DND-41 (cell line): ENCODE data around the gene RAB11FIP5.
"Not testable (repeated sequence)": the region's sequence is repeated elsewhere in the genome, so short reads cannot be mapped to it uniquely, and the experiment has no call there.

Experiments used
- ATAC-seq: fragments of 200-7000 bp; cut with Tn5 transposase; 3 replicates; pipeline ENCODE4 v1.9.1; 2021; ENCODE audit warnings: low read depth; ENCODE audit not compliant: insufficient read depth
- DNase-seq: peaks from one replicate; pipeline ENCODE4 v3.0.0-alpha.2; 2020
- H2AFZ ChIP-seq: 2 replicates; pipeline ENCODE4 v1.6.0; 2012; ENCODE audit warnings: low read depth, low read length
- H3K27ac ChIP-seq: 2 replicates; pipeline ENCODE4 v1.5.1; 2012; ENCODE audit warnings: low read length, inconsistent platforms
- H3K27me3 ChIP-seq: fragments of 200-600 bp; sonication (generic); 2 replicates; pipeline ENCODE4 v1.6.0; 2012; ENCODE audit warnings: low read length, mild to moderate bottlenecking, inconsistent platforms; ENCODE audit not compliant: insufficient read depth, poor library complexity
- H3K36me3 ChIP-seq: 2 replicates; pipeline ENCODE4 v1.5.1; 2012; ENCODE audit warnings: low read length, inconsistent platforms; ENCODE audit not compliant: insufficient read depth
- H3K4me1 ChIP-seq: 2 replicates; pipeline ENCODE4 v1.5.1; 2012; ENCODE audit warnings: mild to moderate bottlenecking, low read length; ENCODE audit not compliant: insufficient read depth
- H3K4me2 ChIP-seq: 2 replicates; pipeline ENCODE4 v1.6.0; 2012; ENCODE audit warnings: mild to moderate bottlenecking, moderate library complexity, low read length, inconsistent platforms; ENCODE audit not compliant: insufficient read depth
- H3K4me3 ChIP-seq, 2 experiments: fragments of 200-600 bp in 1 of 2; shearing (Covaris generic) in 1 of 2; 2 replicates each; pipeline ENCODE4 v1.5.1; 2012 to 2016; ENCODE audit warnings: inconsistent platforms in 2 of 2, low read length in 2 of 2, mild to moderate bottlenecking in 2 of 2, low read depth in 1 of 2, moderate library complexity in 1 of 2
- H3K79me2 ChIP-seq: 2 replicates; pipeline ENCODE4 v1.6.0; 2012; ENCODE audit warnings: low read length, inconsistent platforms; ENCODE audit not compliant: insufficient read depth
- H3K9ac ChIP-seq: 2 replicates; pipeline ENCODE4 v1.6.0; 2012; ENCODE audit warnings: low read depth, mild to moderate bottlenecking, inconsistent platforms, low read length, moderate library complexity
- H3K9me3 ChIP-seq: 2 replicates; pipeline ENCODE4 v1.5.1; 2012; ENCODE audit warnings: low read length, moderate library complexity, mild to moderate bottlenecking, inconsistent platforms; ENCODE audit not compliant: insufficient read depth, severe bottlenecking
- H4K20me1 ChIP-seq: 2 replicates; pipeline ENCODE4 v1.6.0; 2012; ENCODE audit warnings: low read length; ENCODE audit not compliant: insufficient read depth
- CTCF ChIP-seq: IDR thresholded peaks from 2 replicates; pipeline ENCODE4 v1.5.1; 2012; ENCODE audit warnings: borderline replicate concordance, low read length, moderate library complexity, mild to moderate bottlenecking; ENCODE audit not compliant: poor library complexity, severe bottlenecking; ENCODE audit errors: extremely low read depth
- EZH2 ChIP-seq: IDR thresholded peaks from 3 replicates; pipeline ENCODE4 v1.6.1; 2012; ENCODE audit warnings: borderline replicate concordance, low read depth, mild to moderate bottlenecking, moderate library complexity, low read length, inconsistent platforms; ENCODE audit not compliant: severe bottlenecking

RAB11FIP5 gene

DNA sequence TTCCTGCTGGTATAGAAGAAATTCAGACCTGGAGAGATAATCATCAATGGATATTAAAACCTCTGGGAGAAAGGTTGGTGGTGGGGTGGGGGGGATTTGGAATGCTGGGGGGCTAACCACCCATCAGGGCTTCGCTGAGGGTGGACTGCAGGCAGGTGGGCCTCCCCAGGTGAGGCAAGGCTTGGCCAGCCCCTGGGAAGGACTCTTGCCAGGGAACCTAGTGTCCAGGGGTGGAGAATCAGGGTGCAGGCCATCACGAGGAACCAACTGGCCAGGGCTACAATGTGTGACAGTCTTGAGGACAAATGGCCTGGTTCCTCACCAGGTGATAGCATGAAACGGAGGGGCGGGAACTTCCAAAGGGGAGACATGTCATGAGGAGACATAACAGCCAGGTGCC, 11.8 kb downstream of the RAB11FIP5 start:
- Histone ChIP-seq H3K27me3 (peaks cover 17% of the 10 kb centered on the region), H3K9ac (no peak overlapping the region), H3K27ac (no peak overlapping the region), H3K79me2 (no peaks in the 10 kb centered on the region), H2AFZ (no peak overlapping the region), H3K4me1 (no peaks in the 10 kb centered on the region), H3K4me3 (no peak overlapping the region), H3K36me3 (no peaks in the 10 kb centered on the region), H4K20me1 (no peaks in the 10 kb centered on the region), H3K9me3 (no peaks in the 10 kb centered on the region), H3K4me2 (no peak overlapping the region)
- DNase-seq (no peak), ATAC-seq (no peak)
- TF ChIP-seq CTCF = no peak
- no peak for TF ChIP-seq EZH2

DNA sequence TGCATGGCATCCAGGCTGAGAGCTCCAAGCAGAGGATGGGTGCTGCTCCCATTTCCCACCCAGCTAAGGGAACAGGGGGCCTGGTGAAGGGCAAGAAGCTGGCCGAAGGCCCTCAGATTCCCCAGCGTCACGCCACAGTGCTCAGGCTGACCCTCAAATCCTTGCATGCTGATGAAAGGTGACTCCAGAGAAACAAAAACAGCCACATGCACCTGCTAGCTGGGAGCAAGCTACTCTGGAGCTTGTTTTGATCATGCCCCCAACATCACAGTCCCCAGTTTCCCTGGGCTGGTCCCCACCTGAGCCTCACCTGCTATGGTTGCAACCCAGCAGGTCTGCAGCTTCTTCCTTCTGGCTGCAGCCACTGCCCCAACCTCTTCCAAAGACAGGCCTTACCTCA, 13.3 kb downstream of the RAB11FIP5 start:
- no peak for DNase-seq
- H3K9ac ChIP-seq = no peak overlapping the region

GRCh38 chr2:73095910-73096309, 16.8 kb downstream of the RAB11FIP5 start:
- Histone ChIP-seq H3K9me3 (no peaks in the 10 kb centered on the region), H3K4me1 (no peaks in the 10 kb centered on the region), H3K4me2 (no peak overlapping the region), H3K9ac (no peak overlapping the region), H3K27ac (no peak overlapping the region), H3K27me3 (peaks cover 24% of the 10 kb centered on the region), H3K4me3 (no peak overlapping the region), H4K20me1 (no peaks in the 10 kb centered on the region), H2AFZ (no peak overlapping the region), H3K79me2 (no peaks in the 10 kb centered on the region), H3K36me3 (no peaks in the 10 kb centered on the region)
- ATAC-seq (no peak), DNase-seq (no peak)
- no peak for TF ChIP-seq EZH2
- TF ChIP-seq CTCF = no peak

More for the DNA sequence above, 13.3 kb downstream of the RAB11FIP5 start:
- ATAC-seq = no peak
- H3K27ac ChIP-seq = no peak overlapping the region
- no peaks in the 10 kb centered on the region for H3K36me3 ChIP-seq
- no peak overlapping the region for H3K4me2 ChIP-seq
- H3K4me3 ChIP-seq = no peak overlapping the region
- TF ChIP-seq EZH2 (no peak), CTCF (no peak)
- no peaks in the 10 kb centered on the region for H4K20me1 ChIP-seq
- H3K9me3 ChIP-seq = no peaks in the 10 kb centered on the region
- no peaks in the 10 kb centered on the region for H3K79me2 ChIP-seq
- H2AFZ ChIP-seq = no peak overlapping the region
- no peaks in the 10 kb centered on the region for H3K4me1 ChIP-seq
- peaks cover 17% of the 10 kb centered on the region for H3K27me3 ChIP-seq

GRCh38 chr2:73093601-73094218, 19.0 kb downstream of the RAB11FIP5 start:
- ATAC-seq, H3K4me1 ChIP-seq, H4K20me1 ChIP-seq, H3K4me2 ChIP-seq, H3K9me3 ChIP-seq, H3K27ac ChIP-seq, H2AFZ ChIP-seq, H3K9ac ChIP-seq, DNase-seq, H3K36me3 ChIP-seq, H3K79me2 ChIP-seq, H3K4me3 ChIP-seq: not testable (repeated sequence)
- peaks cover 25% of the 10 kb centered on the region for H3K27me3 ChIP-seq
